Glomerular endothelial cell (primary cell): ENCODE results near the gene CDH2. TPM values are rescaled to one million over a fixed set of nuclear protein-coding genes. Genes with fewer than 3 reads are reported as not detected.
"Not testable (repeated sequence)": the region's sequence is repeated elsewhere in the genome, so short reads cannot be mapped to it uniquely, and the experiment has no call there.

Source experiments
- DNase-seq: peaks from one replicate; pipeline ENCODE4 v3.0.0-alpha.2; 2011; ENCODE audit warnings: low read depth, low spot score; ENCODE audit errors: extremely low read depth
- total RNA-seq: library from RNA; depleted of rRNA; stranded (reverse); fragments of >200 nt; gene quantifications from 2 replicates; pipeline ENCODE4 v1.2.3, GENCODE V29; 2015

Gene CDH2
- total RNA-seq, 1 donor from 2014 or later, result 104 TPM

DNA sequence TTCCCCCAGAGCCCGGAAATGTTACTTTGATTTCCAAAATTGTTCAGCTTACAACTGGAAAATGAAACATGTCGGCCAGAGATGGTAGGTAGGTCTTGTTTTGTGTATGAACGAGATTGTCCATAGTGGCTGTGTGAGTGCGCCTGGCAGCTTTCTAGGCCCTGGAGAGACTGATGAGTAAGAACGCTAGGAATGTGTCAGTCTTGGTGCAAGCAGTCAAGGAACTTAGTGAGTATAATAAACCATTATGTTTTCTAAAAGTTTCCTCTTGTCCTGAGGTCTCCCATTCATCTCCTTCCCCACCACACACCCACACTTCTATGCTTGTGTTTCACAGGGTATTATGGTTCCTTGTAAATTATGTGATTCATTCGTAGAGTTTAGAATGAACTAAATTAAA lies 234.2 kb downstream of the CDH2 start:
- no peak for DNase-seq

DNA sequence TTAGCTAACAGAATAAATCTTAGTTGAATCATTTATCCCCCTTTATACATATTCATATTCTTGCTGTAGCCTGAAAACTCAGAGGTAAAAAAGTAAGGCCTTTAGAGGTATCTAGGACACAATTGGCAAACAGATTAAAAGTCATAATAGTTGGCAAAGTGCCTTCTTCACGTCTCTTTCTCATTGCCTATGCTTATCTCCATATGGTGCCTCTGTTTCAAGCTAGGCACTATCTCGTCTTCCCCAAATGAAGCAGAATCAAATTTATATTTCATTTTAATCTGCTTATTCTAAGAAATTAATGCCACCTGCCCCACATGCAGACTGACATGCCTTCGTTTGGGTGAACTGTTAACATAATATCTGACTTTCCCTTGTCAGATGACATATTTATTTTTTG lies 245.4 kb downstream of the CDH2 start:
- no peak for DNase-seq

DNA sequence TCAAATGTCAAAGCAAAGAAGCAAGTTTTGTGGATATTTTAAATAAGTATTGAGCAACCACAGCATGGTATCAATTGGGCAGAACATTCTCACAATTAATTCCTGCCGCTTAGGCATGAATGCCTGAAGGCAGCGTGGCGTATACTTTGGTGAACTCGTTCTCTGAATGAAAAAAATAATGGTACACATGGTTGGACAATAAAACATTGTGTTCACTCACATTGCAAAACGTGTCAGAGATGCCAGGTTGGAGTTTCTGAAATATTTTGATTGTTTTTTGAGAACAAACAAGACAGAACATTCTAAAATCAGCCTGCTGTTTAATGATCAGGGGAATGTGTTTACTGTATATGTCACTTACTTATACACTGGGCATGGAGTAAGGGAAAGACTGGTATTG lies 254.2 kb downstream of the CDH2 start:
- no peak for DNase-seq

DNA sequence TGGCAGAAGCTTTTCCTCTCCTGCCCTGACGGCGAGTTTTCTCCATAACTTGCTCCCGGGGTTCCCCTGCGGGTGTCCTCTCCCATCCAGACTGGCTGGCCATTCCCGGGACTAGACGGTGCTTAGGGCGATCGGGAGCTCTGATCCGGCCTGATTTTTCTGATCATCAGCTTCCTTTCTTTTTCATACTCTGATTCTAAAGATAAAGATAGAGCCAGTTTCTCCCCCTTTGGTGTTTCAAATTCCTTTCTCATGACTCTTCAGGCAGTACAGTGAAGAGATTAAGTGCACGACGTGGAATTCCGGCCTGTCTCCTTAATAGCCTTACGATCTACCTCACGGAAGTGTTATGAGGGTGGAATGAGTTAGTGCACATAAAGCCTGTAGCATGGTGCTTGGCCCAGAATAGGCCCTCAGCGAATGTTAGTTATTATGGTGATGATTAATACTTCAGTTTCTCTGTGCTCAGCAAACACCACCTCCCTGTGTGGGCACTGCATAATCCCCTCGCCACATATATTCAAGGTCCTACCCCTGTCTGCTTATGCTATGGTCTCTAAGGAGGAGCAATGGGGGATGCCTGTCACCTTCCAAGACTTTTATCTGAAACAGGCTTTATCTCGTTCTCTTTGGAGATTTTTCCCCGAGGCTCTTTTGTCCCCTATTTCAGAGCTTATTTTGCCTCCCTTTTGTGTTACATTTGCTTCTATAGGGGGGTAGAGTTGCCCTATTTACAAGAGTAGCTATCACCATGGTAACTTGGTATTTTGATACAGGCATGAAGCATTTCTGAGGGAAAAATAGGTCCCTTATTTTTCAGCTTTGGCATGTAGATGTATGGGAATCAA lies 254.8 kb downstream of the CDH2 start:
- DNase-seq, result no peak

DNA sequence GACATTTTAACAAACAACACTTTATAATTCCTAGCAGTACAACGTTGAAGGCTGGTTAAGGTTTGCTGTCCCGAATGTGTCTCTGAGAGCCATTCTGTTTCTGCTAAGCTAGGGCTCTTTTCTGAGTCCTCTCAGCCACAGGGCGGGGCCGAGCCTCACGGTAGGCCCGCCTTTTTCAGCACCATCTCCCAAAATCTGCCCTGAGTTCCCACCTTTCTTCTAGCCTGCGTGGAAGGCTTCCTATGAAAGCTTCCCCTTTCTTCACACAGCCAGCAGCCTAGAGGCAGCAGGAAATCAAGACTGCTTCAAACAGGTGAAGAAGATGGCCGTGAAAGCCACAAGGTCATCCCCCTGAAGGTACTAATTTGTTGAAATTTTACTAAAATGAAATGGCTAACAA lies 255.5 kb downstream of the CDH2 start:
- no peak for DNase-seq

DNA sequence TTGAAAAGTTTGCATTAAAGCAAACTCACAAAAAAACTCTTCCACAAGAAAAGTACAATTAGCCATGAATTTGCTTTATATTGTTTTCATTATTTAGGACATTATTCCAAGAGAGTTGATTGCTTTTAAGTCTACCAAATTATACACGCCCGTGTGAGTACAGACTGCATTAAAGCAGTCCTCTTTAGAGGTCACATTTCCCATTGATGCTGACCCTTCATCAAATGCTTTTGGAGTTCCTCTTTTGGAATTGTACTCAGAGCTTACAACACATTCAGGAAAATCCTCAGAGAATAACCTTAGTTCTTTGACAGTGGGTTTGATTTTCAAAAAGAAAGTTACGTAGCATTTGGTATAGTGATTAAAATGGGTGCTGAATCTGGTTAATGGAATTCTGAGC lies 256.1 kb downstream of the CDH2 start:
- no peak for DNase-seq

DNA sequence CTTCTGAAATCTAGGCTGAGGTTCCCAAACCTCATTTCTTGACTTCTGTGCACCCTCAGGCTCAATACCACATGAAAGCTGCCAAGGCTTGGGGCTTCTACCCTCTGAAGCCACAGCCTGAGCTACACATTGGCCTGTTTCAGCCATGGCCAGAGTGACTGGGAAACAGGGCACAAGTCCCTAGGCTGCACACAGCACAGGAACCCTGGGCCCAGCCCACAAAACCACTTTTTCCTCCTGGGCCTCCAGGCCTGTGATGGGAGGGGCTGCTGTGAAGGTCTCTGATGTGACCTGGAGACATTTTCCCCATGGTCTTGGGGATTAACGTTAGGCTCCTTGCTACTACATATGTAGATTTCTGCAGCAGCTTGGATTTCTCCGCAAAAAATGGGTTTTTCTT lies 270.7 kb downstream of the CDH2 start:
- DNase-seq, result not testable (repeated sequence)

DNA sequence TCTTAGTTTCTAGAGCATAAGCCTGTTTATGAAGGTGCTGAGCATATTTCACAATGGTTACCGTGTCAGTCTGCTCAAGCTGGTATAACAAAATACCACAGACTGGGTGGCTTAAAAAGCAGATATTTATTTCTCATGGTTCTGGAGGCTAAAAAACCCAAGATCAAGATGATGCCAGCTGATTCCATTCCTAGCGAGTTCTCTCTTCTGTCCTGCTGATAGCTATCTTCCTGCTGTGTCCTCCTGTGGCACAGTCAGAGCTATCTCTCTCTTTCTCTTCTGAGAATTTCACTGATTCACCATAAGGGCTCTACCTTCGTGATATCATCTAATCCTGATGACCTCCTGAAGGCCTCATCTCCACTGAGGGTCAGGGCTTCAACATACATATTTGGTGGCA lies 273.0 kb downstream of the CDH2 start:
- no peak for DNase-seq

DNA sequence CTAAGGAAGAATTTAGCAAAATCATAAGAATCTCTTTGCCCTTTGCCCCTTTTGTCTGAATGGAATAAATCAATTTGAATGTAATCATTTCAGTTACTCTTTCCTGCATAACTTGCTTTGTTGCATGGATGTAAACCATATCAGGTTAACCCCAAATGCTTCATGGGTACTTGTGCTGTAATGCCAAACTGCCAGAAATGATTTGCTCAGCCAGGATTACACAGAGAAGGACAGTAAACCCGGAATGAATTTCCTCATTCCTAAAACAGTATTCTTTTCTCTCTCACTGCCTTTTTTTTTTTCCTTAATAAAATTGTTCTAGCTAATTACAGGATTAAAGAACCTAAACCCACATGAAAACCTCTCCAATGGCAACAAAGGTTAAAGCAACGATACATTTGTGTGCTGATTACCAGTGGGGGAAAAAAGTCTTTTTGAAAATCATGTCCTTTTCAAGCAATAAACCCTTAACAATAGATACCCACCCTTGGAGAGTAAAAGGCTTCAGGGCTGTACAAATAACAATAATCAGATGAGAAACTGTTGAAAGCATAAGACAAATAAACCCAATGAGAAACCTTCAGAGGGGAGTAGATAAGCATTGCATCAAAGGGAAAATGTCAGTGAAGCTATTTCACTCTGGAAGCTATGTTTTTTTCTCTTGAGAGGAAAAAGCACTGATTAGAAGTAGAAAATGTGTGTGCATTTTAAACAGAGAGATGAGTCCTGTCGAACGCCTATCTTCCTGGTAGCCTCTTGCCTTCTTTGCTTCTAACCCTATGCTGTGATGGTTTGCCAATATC lies 275.3 kb downstream of the CDH2 start:
- DNase-seq, result no peak
